K562 (cell line): ENCODE measurements around the gene CBX1. TPM values are rescaled to one million over a fixed set of nuclear protein-coding genes. Genes with fewer than 3 reads are reported as not detected.
A peak's percentile ranks its signal among the peaks of the same experiment; 100 is the strongest.

ENCODE experiments used
- ARID4B ChIP-seq: sonication (generic); formaldehyde crosslinking; IDR thresholded peaks from 2 replicates; pipeline ENCODE4 v1.8.0; 2022; ENCODE audit warnings: mild to moderate bottlenecking, missing genetic modification reagents
- ATF4 ChIP-seq: fragments of 450-650 bp; formaldehyde crosslinking; IDR thresholded peaks from 2 replicates; pipeline ENCODE4 v1.4.0; 2022; ENCODE audit warnings: mild to moderate bottlenecking, moderate library complexity
- CTCF ChIP-seq, 3 experiments: IDR thresholded peaks in 2 of 3; conservative IDR thresholded peaks in 1 of 3; 2 replicates each; pipeline ENCODE4 v1.5.1; 2011 to 2012; ENCODE audit warnings: low read length in 3 of 3, mild to moderate bottlenecking in 3 of 3, control low read depth in 2 of 3, improper control_type of control experiment in 1 of 3, inconsistent platforms in 1 of 3, low read depth in 1 of 3, mixed read lengths in 1 of 3, moderate library complexity in 1 of 3; ENCODE audit not compliant: insufficient read depth in 2 of 3
- GATA2 ChIP-seq: sonication (generic); formaldehyde crosslinking; IDR thresholded peaks from 2 replicates; pipeline ENCODE4 v1.4.0; 2020; ENCODE audit warnings: mild to moderate bottlenecking, missing genetic modification reagents
- HDAC8 ChIP-seq: fragments of 450-650 bp; IDR thresholded peaks from 2 replicates; pipeline ENCODE4 v1.6.1; 2016; ENCODE audit warnings: mild to moderate bottlenecking, missing genetic modification characterization, moderate library complexity, missing compliant biosample characterization
- HEY1 ChIP-seq: fragments of 250-450 bp; sonication (Bioruptor Pico); IDR thresholded peaks from 2 replicates; pipeline ENCODE4 v1.5.0; 2020; ENCODE audit warnings: mild to moderate bottlenecking, moderate library complexity, borderline replicate concordance
- KDM1A ChIP-seq, 2 experiments: fragments of 450-650 bp; IDR thresholded peaks; 2 replicates each; pipeline ENCODE4 v1.6.1; 2016; ENCODE audit warnings: mild to moderate bottlenecking in 2 of 2
- MAFG ChIP-seq: fragments of 450-650 bp; conservative IDR thresholded peaks from 2 replicates; pipeline ENCODE4 v1.6.1; 2016; ENCODE audit warnings: missing genetic modification characterization, missing compliant biosample characterization
- MCM5 ChIP-seq: fragments of 450-650 bp; IDR thresholded peaks from 2 replicates; pipeline ENCODE4 v1.6.1; 2016; ENCODE audit warnings: low read depth
- MYBL2 ChIP-seq, 2 experiments: fragments of 450-650 bp in 1 of 2; sonication (generic) in 1 of 2; formaldehyde crosslinking in 1 of 2; IDR thresholded peaks; 2 replicates each; pipeline versions ENCODE4 v1.6.1 to v1.8.1; 2017 to 2022; ENCODE audit warnings: borderline replicate concordance in 1 of 2, inconsistent platforms in 1 of 2, low read depth in 1 of 2, mild to moderate bottlenecking in 1 of 2, missing genetic modification reagents in 1 of 2, moderate library complexity in 1 of 2
- THRAP3 ChIP-seq: fragments of 450-650 bp; IDR thresholded peaks from 2 replicates; pipeline ENCODE4 v1.6.1; 2016; ENCODE audit warnings: mild to moderate bottlenecking, inconsistent platforms, borderline replicate concordance
- ZNF175 ChIP-seq: fragments of 200-800 bp; sonication (Bioruptor generic); IDR thresholded peaks from 2 replicates; pipeline ENCODE4 v1.6.1; 2016; ENCODE audit warnings: low read depth, mild to moderate bottlenecking, missing genetic modification characterization, missing compliant biosample characterization
- ZNF518B ChIP-seq: fragments of 250-450 bp; sonication (Bioruptor Pico); IDR thresholded peaks from 2 replicates; pipeline ENCODE4 v1.5.0; 2021; ENCODE audit warnings: mild to moderate bottlenecking, moderate library complexity
- ZNF76 ChIP-seq: fragments of 250-450 bp; sonication (Bioruptor Pico); IDR thresholded peaks from 2 replicates; pipeline ENCODE4 v1.4.0; 2020; ENCODE audit warnings: mild to moderate bottlenecking, moderate library complexity, borderline replicate concordance
- polyA plus RNA-seq, 8 experiments: library from polyadenylated mRNA; depleted of rRNA in 4 of 8; stranded (reverse) in 5 of 8; unstranded in 3 of 8; fragments of >200 nt; fragmentation: Nextera tagmentation in 2 of 8; fragmentation: Illumina TruSeq in 1 of 8; extraction: Ambion mirVana in 2 of 8; extraction: Trizol in 1 of 8; gene quantifications; 2 replicates each; pipeline versions ENCODE4 v1.2.1 to v1.2.3, GENCODE V29; 2011 to 2014; ENCODE audit warnings: inconsistent platforms in 1 of 8, missing spikeins in 1 of 8
- total RNA-seq, 7 experiments: library from RNA; depleted of rRNA in 6 of 7; stranded (reverse); fragments of >200 nt in 6 of 7; fragmentation: Illumina TruSeq in 2 of 7; extraction: Trizol in 2 of 7; gene quantifications; 2 replicates each; pipeline versions ENCODE4 v1.2.1 to v1.2.3, GENCODE V29; 2011 to 2021; ENCODE audit warnings: low replicate concordance in 1 of 7

Gene CBX1
- total and polyA plus RNA-seq, 9 of the 15 experiments (the other 6 are each of a cell fraction or from before 2014, with no cell fraction given) = 10.6 to 95.7 (median 52.7) TPM

GRCh38 chr17:48148854-48149786, 47.8 kb upstream of the CBX1 start (continued):
- TF ChIP-seq GATA2 (CRISPR knock-in tag) = no peak
- no peak for TF ChIP-seq HEY1 (CRISPR knock-in tag)
- no peak; the same call in 1 of the 2 replicates for TF ChIP-seq ZNF175 (CRISPR knock-in tag)
- no peak for TF ChIP-seq MAFG (tag)
- TF ChIP-seq THRAP3 = no peak
- peak; percentile 90 for TF ChIP-seq ATF4
- TF ChIP-seq ARID4B (CRISPR knock-in tag) = no peak
- TF ChIP-seq HDAC8 (tag) = no peak
- no peak for TF ChIP-seq MYBL2 (IDR thresholded peaks at IDR 0.05; ENCODE audit: low read depth)
- no peak for TF ChIP-seq MYBL2 (CRISPR knock-in tag; IDR thresholded peaks at IDR 0.05; ENCODE audit: borderline replicate concordance)
- TF ChIP-seq ZNF76 (CRISPR knock-in tag) = no peak
- no peak for TF ChIP-seq MCM5
- TF ChIP-seq KDM1A (IDR thresholded peaks at IDR 0.05) = peak in 1 of 2 experiments; percentile 42; a peak in 1 of 4 replicates
- peak in 2 of 3 experiments; percentile 14 to 30; a peak in 1 of 6 replicates for TF ChIP-seq CTCF (IDR thresholded peaks at IDR 0.05 in 2 of 3, conservative IDR thresholded peaks at IDR 0.05 in 1 of 3; ENCODE audit: insufficient read depth in 2 of 3, low read depth in 1 of 3, low read length in 3 of 3)
- no peak for TF ChIP-seq ZNF518B (CRISPR knock-in tag)
